Endothelial cell of umbilical vein (primary cell): ENCODE results near the gene SCAMP4.
"Not testable (repeated sequence)": the region's sequence is repeated elsewhere in the genome, so short reads cannot be mapped to it uniquely, and the experiment has no call there.

Source experiments
- CTCF ChIP-seq, 2 donors: IDR thresholded peaks; 1 replicate in 1 of 2; 2 replicates in 1 of 2; pipeline ENCODE4 v1.5.1; 2011; ENCODE audit warnings: low read length in 2 of 2, mild to moderate bottlenecking in 2 of 2, moderate library complexity in 2 of 2, control low read depth in 1 of 2, inconsistent platforms in 1 of 2, low read depth in 1 of 2; ENCODE audit not compliant: insufficient read depth in 1 of 2; ENCODE audit errors: extremely low read depth in 1 of 2
- EZH2 ChIP-seq: IDR thresholded peaks from 2 replicates; pipeline ENCODE4 v1.6.1; 2012; ENCODE audit warnings: borderline replicate concordance, low read depth, mild to moderate bottlenecking, moderate library complexity, low read length, inconsistent platforms; ENCODE audit not compliant: severe bottlenecking
- FOS ChIP-seq: IDR thresholded peaks from 2 replicates; pipeline ENCODE4 v1.6.1; 2011; ENCODE audit warnings: mild to moderate bottlenecking, low read length, moderate library complexity, borderline replicate concordance; ENCODE audit not compliant: insufficient read depth
- JUN ChIP-seq: IDR thresholded peaks from 2 replicates; pipeline ENCODE4 v1.6.1; 2011; ENCODE audit warnings: borderline replicate concordance, low read depth; ENCODE audit not compliant: insufficient read length, insufficient read depth
- MAX ChIP-seq: IDR thresholded peaks from 2 replicates; pipeline ENCODE4 v1.6.1; 2011; ENCODE audit not compliant: insufficient read depth, insufficient read length
- MYC ChIP-seq: IDR thresholded peaks from one replicate; pipeline ENCODE4 v1.6.1; 2011; ENCODE audit warnings: mild to moderate bottlenecking, low read depth, low read length
- POLR2A ChIP-seq: IDR thresholded peaks from 2 replicates; pipeline ENCODE4 v1.6.1; 2012; ENCODE audit warnings: low read depth, mild to moderate bottlenecking, control low read depth, low read length
- POLR2AphosphoS5 ChIP-seq: IDR thresholded peaks from 2 replicates; pipeline ENCODE4 v1.6.1; 2012; ENCODE audit warnings: low read depth, mild to moderate bottlenecking, control low read depth, low read length, moderate library complexity; ENCODE audit not compliant: insufficient read depth

- not testable (repeated sequence) for TF ChIP-seq EZH2; POLR2A; CTCF (IDR thresholded peaks at IDR 0.05; ENCODE audit: extremely low read depth in 1 of 2, insufficient read depth in 1 of 2, low read depth in 1 of 2, low read length in 2 of 2); POLR2AphosphoS5; FOS; JUN; MAX; MYC
Observed at GRCh38 chr19:1877280-1877660, 27.9 kb upstream of the SCAMP4 start.
